SK-N-SH (cell line): Measurements from ENCODE around the gene SUCLG2.

Experiments used
- CTCF ChIP-seq: fragments of 200-600 bp; sonication (generic); IDR thresholded peaks from 2 replicates; pipeline ENCODE4 v1.6.1; 2017; ENCODE audit warnings: antibody characterized with exemption, mild to moderate bottlenecking, moderate library complexity
- REST ChIP-seq: IDR thresholded peaks from 2 replicates; pipeline ENCODE4 v1.6.1; 2012; ENCODE audit warnings: mild to moderate bottlenecking, low read depth, low read length, moderate library complexity
- TEAD4 ChIP-seq: IDR thresholded peaks from 2 replicates; pipeline ENCODE4 v1.4.0; 2012; ENCODE audit warnings: mild to moderate bottlenecking, borderline replicate concordance; ENCODE audit not compliant: insufficient read depth

GRCh38 chr3:67653425-67654098 lies 850 bp downstream of the SUCLG2 start:
- no peak for TF ChIP-seq CTCF
- TF ChIP-seq REST = no peak
- no peak for TF ChIP-seq TEAD4
